Progenitor cell of endocrine pancreas (in vitro differentiated cells): Measurements from ENCODE around the gene RUNX2. TPM values are rescaled to one million over a fixed set of nuclear protein-coding genes. Genes with fewer than 3 reads are reported as not detected.

Experiments
- DNase-seq: peaks from one replicate; pipeline ENCODE4 v3.0.0; 2021; ENCODE audit warnings: low spot score; ENCODE audit not compliant: unreplicated experiment
- H3K27ac Mint-ChIP-seq: 2 replicates; pipeline ENCODE4 v1.8.0; 2021; ENCODE audit warnings: mild to moderate bottlenecking, moderate library complexity, mixed read lengths
- H3K27me3 Mint-ChIP-seq: 2 replicates; pipeline ENCODE4 v1.8.0; 2021; ENCODE audit warnings: mixed read lengths
- H3K36me3 Mint-ChIP-seq: 2 replicates; pipeline ENCODE4 v1.8.0; 2022; ENCODE audit warnings: mixed read lengths; ENCODE audit not compliant: insufficient read depth
- H3K4me1 Mint-ChIP-seq: 2 replicates; pipeline ENCODE4 v1.8.0; 2021; ENCODE audit warnings: low read depth, mixed read lengths
- H3K4me3 Mint-ChIP-seq: 2 replicates; pipeline ENCODE4 v1.8.0; 2021; ENCODE audit warnings: low read depth, mild to moderate bottlenecking, moderate library complexity, mixed read lengths
- H3K9me3 Mint-ChIP-seq: 2 replicates; pipeline ENCODE4 v1.8.0; 2021; ENCODE audit warnings: low read depth, mixed read lengths
- CTCF ChIP-seq: fragments of 200-600 bp; sonication (generic); IDR thresholded peaks from one replicate; pipeline ENCODE4 v1.5.0; 2021; ENCODE audit warnings: antibody characterized with exemption, mild to moderate bottlenecking; ENCODE audit not compliant: unreplicated experiment
- total RNA-seq: library from RNA; stranded (reverse); gene quantifications from 2 replicates; pipeline ENCODE4 v1.2.1, GENCODE V29; 2021

Gene RUNX2
- total RNA-seq, 1 donor from 2014 or later, result 0.46 TPM

- no peak overlapping the region for H3K4me3 Mint-ChIP-seq
- no peaks in the 10 kb centered on the region for H3K9me3 Mint-ChIP-seq
- no peaks in the 10 kb centered on the region for H3K27me3 Mint-ChIP-seq
- no peak for DNase-seq
- H3K27ac Mint-ChIP-seq, result no peak overlapping the region
- H3K4me1 Mint-ChIP-seq, result peaks cover 17% of the 10 kb centered on the region
- TF ChIP-seq CTCF, result no peak
- no peaks in the 10 kb centered on the region for H3K36me3 Mint-ChIP-seq
These were observed 179.1 kb downstream of the RUNX2 start for GRCh38 chr6:45507186-45507585.

- peaks cover 19% of the 10 kb centered on the region for H3K4me1 Mint-ChIP-seq
- TF ChIP-seq CTCF, result no peak
- no peak for DNase-seq
- H3K27me3 Mint-ChIP-seq, result no peaks in the 10 kb centered on the region
- H3K27ac Mint-ChIP-seq, result no peak overlapping the region
- H3K4me3 Mint-ChIP-seq, result no peak overlapping the region
- no peaks in the 10 kb centered on the region for H3K9me3 Mint-ChIP-seq
- H3K36me3 Mint-ChIP-seq, result no peaks in the 10 kb centered on the region
These were observed 181.3 kb downstream of the RUNX2 start for GRCh38 chr6:45509426-45509825.

- no peak for DNase-seq
- Mint-ChIP-seq H3K9me3 (no peaks in the 10 kb centered on the region), H3K4me3 (no peak overlapping the region), H3K4me1 (peaks cover 2% of the 10 kb centered on the region), H3K27me3 (no peaks in the 10 kb centered on the region), H3K27ac (no peak overlapping the region), H3K36me3 (no peaks in the 10 kb centered on the region)
- no peak for TF ChIP-seq CTCF
These were observed 184.6 kb downstream of the RUNX2 start for GRCh38 chr6:45512717-45513116.

- Mint-ChIP-seq H3K27ac (no peak overlapping the region), H3K9me3 (no peaks in the 10 kb centered on the region), H3K27me3 (no peaks in the 10 kb centered on the region), H3K4me3 (no peak overlapping the region), H3K4me1 (peaks cover 2% of the 10 kb centered on the region), H3K36me3 (no peaks in the 10 kb centered on the region)
- DNase-seq, result no peak
- no peak for TF ChIP-seq CTCF
These were observed 185.1 kb downstream of the RUNX2 start for GRCh38 chr6:45513213-45513618.

GRCh38 chr6:45513843-45514242 is 185.7 kb downstream of the RUNX2 start:
- Mint-ChIP-seq H3K9me3 (no peaks in the 10 kb centered on the region), H3K36me3 (no peaks in the 10 kb centered on the region), H3K4me3 (no peak overlapping the region), H3K4me1 (peaks cover 2% of the 10 kb centered on the region), H3K27me3 (no peaks in the 10 kb centered on the region), H3K27ac (no peak overlapping the region)
- no peak for DNase-seq
- no peak for TF ChIP-seq CTCF
